GM23248 (cell line): Measurements from ENCODE around the gene SLC35F2.

Experiments used
- EZH2 ChIP-seq: fragments of 200-600 bp; sonication (generic); IDR thresholded peaks from 2 replicates; pipeline ENCODE4 v1.6.1; 2018; ENCODE audit warnings: antibody characterized with exemption, mild to moderate bottlenecking; ENCODE audit not compliant: insufficient read depth, poor library complexity, severe bottlenecking
- EZH2phosphoT487 ChIP-seq: fragments of 200-600 bp; sonication (generic); IDR thresholded peaks from 2 replicates; pipeline ENCODE4 v1.6.1; 2018; ENCODE audit warnings: antibody characterized with exemption, moderate library complexity, mild to moderate bottlenecking, low read depth; ENCODE audit not compliant: insufficient read depth

DNA sequence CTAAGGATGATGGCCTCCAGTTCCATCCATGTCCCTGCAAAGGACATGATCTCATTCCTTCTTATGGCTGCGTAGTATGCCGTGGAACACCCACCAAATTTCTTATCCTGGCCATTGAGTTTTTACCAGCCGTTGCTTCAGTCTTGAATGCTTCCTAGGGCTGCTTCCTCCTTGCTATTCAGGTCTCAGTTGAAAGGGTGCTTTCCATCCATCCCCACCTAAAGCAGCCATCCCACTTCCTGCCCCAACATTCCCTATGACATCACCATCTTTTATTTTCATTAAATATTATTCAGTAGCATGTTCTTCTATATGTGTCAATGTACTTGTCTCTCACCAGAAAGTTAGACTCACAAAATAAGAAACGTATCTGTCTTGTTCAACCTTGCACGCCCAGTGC lies 106.1 kb downstream of the SLC35F2 start:
- TF ChIP-seq EZH2phosphoT487 (no peak), EZH2 (no peak)
